ENCODE measurements around the gene SMTN. TPM values are rescaled to one million over a fixed set of nuclear protein-coding genes. Genes with fewer than 3 reads are reported as not detected.

SMTN gene
- total RNA-seq, 3 donors from 2014 or later (not counting 1 experiment from before 2014, with no cell fraction given), result 2.1 to 4.3 (median 3.6) TPM

- DNase-seq (no peak), ATAC-seq (no peak)
- no peak overlapping the region for H3K4me3 ChIP-seq (ENCODE audit: low read length)
- intact Hi-C loops (cut with micrococcal nuclease), result no loop called here
- H3K4me1 ChIP-seq (ENCODE audit: control insufficient read depth, insufficient read depth, low read length), result peaks cover 5% of the 10 kb centered on the region
- H3K27me3 ChIP-seq (ENCODE audit: control insufficient read depth, insufficient read depth, low read length), result no peaks in the 10 kb centered on the region
- TF ChIP-seq, protein P1, sequence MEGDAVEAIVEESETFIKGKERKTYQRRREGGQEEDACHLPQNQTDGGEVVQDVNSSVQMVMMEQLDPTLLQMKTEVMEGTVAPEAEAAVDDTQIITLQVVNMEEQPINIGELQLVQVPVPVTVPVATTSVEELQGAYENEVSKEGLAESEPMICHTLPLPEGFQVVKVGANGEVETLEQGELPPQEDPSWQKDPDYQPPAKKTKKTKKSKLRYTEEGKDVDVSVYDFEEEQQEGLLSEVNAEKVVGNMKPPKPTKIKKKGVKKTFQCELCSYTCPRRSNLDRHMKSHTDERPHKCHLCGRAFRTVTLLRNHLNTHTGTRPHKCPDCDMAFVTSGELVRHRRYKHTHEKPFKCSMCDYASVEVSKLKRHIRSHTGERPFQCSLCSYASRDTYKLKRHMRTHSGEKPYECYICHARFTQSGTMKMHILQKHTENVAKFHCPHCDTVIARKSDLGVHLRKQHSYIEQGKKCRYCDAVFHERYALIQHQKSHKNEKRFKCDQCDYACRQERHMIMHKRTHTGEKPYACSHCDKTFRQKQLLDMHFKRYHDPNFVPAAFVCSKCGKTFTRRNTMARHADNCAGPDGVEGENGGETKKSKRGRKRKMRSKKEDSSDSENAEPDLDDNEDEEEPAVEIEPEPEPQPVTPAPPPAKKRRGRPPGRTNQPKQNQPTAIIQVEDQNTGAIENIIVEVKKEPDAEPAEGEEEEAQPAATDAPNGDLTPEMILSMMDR (IDR thresholded peaks at IDR 0.05), result no peak
- no peaks in the 10 kb centered on the region for H3K9me3 Mint-ChIP-seq
- peaks cover 0 to 4% of the 10 kb centered on the region in 2 donors for H3K4me1 Mint-ChIP-seq
- no peaks in the 10 kb centered on the region for H3K9me3 ChIP-seq (ENCODE audit: control insufficient read depth, insufficient read depth, low read length)
- no peaks in the 10 kb centered on the region for H3K27me3 Mint-ChIP-seq (ENCODE audit: low read depth in 2 of 2)
- no peak overlapping the region for H3K27ac Mint-ChIP-seq
- WGBS (ENCODE audit: insufficient coverage), result 92% methylated on average over 5 of the region's 5 CpGs
- H3K4me3 Mint-ChIP-seq, result no peak overlapping the region
- H3K36me3 ChIP-seq (ENCODE audit: control insufficient read depth, insufficient read depth, low read length), result no peaks in the 10 kb centered on the region
- H3K36me3 Mint-ChIP-seq, result no peaks in the 10 kb centered on the region
- no peak overlapping the region for H3K27ac ChIP-seq (ENCODE audit: low read length)
These were observed 13.0 kb downstream of the SMTN start for GRCh38 chr22:31094021-31094551.

DNA sequence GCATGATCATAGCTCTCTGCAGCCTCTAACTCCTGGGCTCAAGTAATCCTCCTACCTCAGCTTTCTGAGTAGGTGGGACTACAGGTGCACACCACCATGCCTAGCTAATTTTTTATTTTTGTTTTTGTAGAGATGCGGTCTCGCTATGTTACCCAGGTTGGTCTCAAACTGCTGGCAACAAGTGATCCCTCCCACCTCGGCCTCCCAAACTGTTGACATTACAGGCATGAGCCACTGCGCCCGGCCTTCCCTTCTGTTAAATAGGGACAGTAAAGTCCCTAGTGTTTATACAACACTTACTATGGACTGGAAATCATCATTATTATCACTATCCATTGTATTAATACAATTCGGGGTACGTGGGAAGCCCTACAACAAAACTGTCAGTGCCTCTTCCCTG is 13.6 kb downstream of the SMTN start:
- Histone ChIP-seq H3K27ac (ENCODE audit: low read length) (no peak overlapping the region), H3K4me1 (ENCODE audit: control insufficient read depth, insufficient read depth, low read length) (no peaks in the 10 kb centered on the region), H3K36me3 (ENCODE audit: control insufficient read depth, insufficient read depth, low read length) (no peaks in the 10 kb centered on the region), H3K9me3 (ENCODE audit: control insufficient read depth, insufficient read depth, low read length) (no peaks in the 10 kb centered on the region), H3K4me3 (ENCODE audit: low read length) (no peak overlapping the region), H3K27me3 (ENCODE audit: control insufficient read depth, insufficient read depth, low read length) (no peaks in the 10 kb centered on the region)
- ATAC-seq (no peak), DNase-seq (no peak)
- H3K4me3 Mint-ChIP-seq, result no peak overlapping the region
- no peak overlapping the region for H3K27ac Mint-ChIP-seq
- peaks cover 0 to 4% of the 10 kb centered on the region in 2 donors for H3K4me1 Mint-ChIP-seq
- 95% methylated on average over 7 of the region's 7 CpGs for WGBS (ENCODE audit: insufficient coverage)
- TF ChIP-seq, protein P1 (IDR thresholded peaks at IDR 0.05), result no peak
- intact Hi-C loops (cut with micrococcal nuclease), result no loop called here
- no peaks in the 10 kb centered on the region for H3K36me3 Mint-ChIP-seq
- H3K27me3 Mint-ChIP-seq (ENCODE audit: low read depth in 2 of 2), result no peaks in the 10 kb centered on the region
- no peaks in the 10 kb centered on the region for H3K9me3 Mint-ChIP-seq

DNA sequence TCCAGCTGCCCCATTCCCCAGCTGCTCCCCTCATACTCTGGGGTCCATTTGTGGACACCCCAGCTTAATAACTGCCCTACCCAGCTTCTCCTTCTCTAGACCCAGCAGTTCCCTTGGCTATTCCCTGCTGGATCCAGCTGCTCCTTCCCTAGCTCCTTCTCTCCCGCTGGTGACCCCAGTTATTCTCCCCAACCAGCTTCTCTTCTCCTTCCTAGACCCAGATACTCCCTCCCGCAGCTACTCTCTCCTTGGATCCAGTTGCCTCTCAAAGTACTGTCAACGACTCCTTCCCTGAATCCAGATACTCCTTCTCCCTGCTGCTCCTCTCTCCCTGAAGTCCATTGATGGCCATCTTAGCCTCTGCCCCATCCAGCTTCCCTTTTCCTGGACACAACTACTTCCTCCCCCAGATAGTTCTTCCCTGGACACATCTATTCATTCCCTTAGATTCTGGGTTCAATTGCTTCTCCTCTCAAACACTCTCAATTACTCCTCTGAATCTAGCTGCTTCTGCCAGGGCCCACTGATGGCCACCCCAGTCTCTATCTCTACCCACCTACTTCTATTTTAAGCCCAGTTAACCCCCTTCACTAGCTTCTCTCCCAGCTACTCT is 14.6 kb downstream of the SMTN start:
- no peaks in the 10 kb centered on the region for H3K36me3 ChIP-seq (ENCODE audit: control insufficient read depth, insufficient read depth, low read length)
- WGBS (ENCODE audit: insufficient coverage), result 95% methylated on average over 3 of the region's 3 CpGs
- no peak overlapping the region for H3K27ac Mint-ChIP-seq
- peaks cover 0 to 4% of the 10 kb centered on the region in 2 donors for H3K4me1 Mint-ChIP-seq
- H3K4me3 Mint-ChIP-seq, result no peak overlapping the region
- no peak overlapping the region for H3K27ac ChIP-seq (ENCODE audit: low read length)
- intact Hi-C loops (cut with micrococcal nuclease), result no loop called here
- H3K4me3 ChIP-seq (ENCODE audit: low read length), result no peak overlapping the region
- no peaks in the 10 kb centered on the region for H3K27me3 Mint-ChIP-seq (ENCODE audit: low read depth in 2 of 2)
- no peak for DNase-seq
- no peaks in the 10 kb centered on the region for H3K4me1 ChIP-seq (ENCODE audit: control insufficient read depth, insufficient read depth, low read length)
- no peaks in the 10 kb centered on the region for H3K27me3 ChIP-seq (ENCODE audit: control insufficient read depth, insufficient read depth, low read length)
- TF ChIP-seq, protein P1 (IDR thresholded peaks at IDR 0.05), result no peak
- ATAC-seq, result no peak
- H3K9me3 Mint-ChIP-seq, result no peaks in the 10 kb centered on the region
- no peaks in the 10 kb centered on the region for H3K36me3 Mint-ChIP-seq
- no peaks in the 10 kb centered on the region for H3K9me3 ChIP-seq (ENCODE audit: control insufficient read depth, insufficient read depth, low read length)

All from natural killer cell (primary cell).